HG02571 (cell line): ENCODE results near the gene MEN1.
A peak's percentile ranks its signal among the peaks of the same experiment; 100 is the strongest.

ENCODE experiments used
- ATAC-seq: cut with Tn5 transposase; IDR thresholded peaks from one replicate; pipeline ENCODE4 v1.9.1; 2021; ENCODE audit warnings: mild to moderate bottlenecking, moderate library complexity; ENCODE audit not compliant: unreplicated experiment

Gene MEN1

DNA sequence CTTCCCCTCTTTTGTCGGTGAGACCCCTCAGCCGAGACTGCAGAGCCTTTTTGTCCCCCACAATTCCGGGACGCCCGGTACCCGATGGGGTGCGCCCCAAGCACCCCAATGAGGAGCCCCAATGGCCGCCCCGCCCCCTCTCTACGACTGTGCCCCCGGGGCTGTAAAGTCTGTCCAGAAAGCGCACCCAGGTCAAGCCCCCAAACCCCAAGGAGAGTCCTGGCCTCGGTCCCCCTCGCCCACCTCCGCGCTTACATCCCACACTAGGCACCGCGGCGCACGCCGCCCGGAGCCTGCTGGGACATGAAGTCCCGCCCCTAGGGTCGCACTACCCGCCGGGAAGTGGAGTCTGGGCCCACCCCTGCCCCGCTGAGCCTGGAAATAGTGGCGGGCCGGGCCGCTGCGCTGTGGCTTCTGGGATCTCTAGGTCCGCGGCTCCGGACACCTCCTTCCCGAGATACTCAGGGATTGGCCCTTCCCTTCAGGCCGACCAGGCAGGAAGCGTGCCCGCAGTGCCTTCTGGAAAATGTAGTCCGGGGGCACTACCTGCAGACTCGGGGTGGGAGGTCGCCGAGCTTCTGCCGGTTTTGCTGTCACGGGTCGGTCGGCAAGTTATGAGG, at the start of gene MEN1:
TSS of gene MEN1 (minus strand) at position 281 of the 620 bp plus-strand sequence. CDS start 442 bp downstream, outside the sequence.
- ATAC-seq: peak; percentile 58

DNA sequence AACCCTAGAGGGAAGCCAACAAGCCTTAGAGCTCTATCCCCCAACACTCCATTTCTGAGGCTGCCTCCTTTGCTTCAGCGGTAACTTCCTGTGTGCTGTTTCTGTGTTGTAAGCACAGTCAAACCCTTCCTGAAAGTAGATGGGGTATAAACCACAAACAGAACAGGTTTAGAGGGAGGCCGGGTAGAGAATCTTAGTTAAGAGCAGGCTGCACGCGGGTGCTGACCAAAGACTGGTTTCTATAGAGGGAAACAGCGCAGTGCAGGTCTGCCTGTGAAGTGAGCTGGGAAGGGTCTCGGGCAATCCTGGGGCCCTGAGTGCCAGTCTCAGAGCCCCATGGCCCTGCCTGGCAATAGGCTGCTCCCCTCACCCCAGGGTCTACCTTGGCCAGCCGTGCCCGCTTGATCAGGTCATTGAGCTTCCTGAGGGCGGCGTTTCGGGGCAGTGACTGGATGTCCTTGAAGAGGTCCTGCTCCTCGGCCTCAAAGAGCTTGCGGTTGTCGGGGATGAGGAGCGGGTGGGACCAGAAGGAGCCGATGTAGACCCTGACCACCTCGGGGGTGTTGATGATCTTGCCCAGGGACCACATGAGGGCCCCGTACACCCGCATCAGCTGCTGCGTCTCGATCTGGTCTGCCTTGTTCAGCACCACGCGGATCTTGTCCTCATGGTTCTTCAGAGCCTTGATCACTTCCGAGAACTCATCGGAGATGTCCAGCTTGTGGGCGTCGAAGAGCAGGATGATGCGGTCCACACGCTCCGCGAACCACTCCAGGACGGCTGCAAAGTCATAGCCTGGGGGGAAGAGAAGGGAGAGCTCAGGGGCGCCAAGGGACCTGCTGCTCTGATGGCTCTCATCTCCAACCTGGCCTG, 49.4 kb upstream of the MEN1 start:
- peak; percentile 57 for ATAC-seq

DNA sequence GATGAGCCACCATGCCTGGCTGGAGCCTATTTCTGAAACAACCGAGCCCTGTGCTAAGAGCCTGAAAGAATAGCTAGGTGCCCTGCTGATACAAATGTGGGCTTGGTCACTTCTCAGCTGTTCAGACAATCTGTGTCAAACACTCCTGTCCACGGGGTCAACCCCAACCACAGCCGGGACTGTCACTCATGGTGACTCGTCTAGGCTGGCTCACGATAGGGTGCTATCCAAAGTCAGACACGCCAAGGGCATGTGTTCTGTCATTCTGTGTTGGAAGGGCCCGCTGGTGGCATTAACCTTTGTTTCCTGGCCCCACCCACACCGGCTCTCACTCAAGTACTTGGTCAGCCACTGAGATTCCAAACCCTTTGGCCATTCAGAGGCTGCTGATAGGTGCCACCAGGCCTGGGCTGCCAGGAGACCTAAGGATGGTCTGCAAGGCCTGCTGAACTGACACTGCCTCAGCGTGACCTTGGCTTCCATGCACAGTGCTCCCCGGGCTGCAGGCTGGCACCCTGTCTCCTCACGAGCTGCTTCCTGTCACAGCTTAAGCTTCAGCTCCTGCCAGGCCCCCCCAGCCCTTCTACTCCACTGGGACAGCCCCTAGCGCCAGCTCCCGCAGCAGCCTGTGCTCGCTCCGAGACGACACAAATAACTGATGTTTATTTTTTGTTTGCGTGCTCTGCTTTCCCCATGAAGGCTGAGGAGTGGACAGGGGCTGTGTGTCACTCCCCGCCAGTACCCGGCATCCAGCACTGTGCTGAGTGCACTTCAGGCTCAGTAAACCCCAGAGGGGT, 48.3 kb upstream of the MEN1 start:
- no peak for ATAC-seq

DNA sequence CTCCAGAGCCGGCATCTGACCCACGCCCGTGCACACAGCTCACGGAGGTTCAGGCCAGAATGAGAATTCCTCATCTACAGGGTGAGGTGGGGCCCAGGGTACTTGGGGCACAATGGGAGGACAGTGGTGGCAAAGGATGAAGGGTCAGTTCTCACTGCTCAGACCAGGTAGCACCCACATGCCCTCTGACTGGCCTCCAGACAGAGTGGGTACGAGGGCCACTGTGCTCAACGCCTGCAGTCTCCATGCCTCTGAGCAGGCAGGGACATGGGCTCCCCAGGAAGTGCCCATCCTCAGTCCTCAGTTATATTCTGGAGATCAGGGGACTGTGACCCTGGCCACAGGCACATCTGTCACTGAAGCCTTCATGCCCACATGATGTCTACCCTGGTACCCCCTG, 47.1 kb upstream of the MEN1 start:
- ATAC-seq: no peak

DNA sequence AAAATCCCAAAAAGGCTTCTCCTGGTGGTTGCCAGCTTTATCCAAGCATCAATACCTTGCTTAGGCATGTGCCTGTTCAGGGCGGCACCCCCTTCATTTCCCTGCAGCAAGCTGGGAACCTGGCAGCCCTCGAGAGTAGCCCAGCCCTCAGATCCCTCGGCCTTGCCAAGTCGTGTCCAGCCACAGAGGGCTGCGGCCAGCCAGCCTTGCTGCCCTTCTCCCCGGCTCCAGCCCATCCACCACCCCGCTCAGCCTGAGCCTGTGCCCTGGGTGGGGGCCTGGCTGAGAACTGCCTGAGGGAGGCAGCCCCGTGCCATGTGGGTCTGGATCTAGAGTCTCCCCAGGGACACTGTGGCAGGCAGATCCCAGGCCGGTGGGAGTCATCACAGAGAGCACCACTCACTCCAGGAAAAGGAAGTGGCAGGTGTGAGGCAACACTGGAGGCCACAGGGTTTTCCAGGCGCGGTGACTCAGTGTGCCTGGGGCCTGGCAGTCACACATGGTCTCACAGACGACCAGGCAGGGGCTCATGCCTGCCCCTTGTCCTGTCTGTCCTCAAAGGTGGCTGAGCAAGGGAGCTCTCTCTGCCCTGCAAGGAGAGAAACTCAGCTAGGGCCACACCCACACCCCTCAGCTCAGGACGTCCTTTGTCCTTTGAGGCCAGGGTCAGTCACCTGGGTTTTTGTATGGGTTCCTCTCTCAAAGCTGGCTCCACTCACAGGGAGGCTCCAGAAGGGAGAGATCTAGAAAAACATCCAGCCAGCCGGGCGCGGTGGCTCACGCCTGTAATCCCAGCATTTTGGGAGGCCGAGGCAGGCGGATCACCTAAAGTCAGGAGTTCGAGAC, 46.3 kb upstream of the MEN1 start:
- no peak for ATAC-seq

DNA sequence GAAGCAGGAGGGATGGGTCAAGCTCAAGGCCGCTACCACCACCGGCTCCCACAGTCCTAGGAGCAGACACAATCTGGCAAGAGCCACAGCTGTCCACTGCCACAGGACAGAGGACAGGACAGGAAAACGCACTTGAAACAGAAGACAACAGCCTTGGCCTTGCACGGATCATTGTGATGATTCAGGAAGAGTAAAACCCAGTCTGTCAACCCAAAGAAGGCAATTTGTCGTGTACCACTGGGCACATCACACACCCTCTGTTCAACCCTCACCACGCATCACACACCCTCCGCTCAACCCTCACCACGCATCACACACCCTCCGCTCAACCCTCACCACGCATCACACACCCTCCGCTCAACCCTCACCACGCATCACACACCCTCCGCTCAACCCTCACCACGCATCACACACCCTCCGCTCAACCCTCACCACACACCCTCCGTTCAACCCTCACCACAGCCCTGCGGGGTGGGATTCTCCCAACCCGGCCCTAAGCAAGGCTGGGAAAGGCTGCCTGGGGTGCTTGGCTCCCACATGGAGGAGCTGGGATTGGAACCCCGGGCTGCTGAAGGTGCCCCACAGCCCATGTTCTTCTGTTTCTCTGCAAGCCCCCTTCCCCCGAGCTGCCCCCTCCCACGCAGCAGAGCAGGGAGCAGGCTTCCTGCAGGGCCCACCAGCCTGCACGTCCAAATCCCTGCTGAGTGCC, 45.4 kb upstream of the MEN1 start:
- no peak for ATAC-seq

DNA sequence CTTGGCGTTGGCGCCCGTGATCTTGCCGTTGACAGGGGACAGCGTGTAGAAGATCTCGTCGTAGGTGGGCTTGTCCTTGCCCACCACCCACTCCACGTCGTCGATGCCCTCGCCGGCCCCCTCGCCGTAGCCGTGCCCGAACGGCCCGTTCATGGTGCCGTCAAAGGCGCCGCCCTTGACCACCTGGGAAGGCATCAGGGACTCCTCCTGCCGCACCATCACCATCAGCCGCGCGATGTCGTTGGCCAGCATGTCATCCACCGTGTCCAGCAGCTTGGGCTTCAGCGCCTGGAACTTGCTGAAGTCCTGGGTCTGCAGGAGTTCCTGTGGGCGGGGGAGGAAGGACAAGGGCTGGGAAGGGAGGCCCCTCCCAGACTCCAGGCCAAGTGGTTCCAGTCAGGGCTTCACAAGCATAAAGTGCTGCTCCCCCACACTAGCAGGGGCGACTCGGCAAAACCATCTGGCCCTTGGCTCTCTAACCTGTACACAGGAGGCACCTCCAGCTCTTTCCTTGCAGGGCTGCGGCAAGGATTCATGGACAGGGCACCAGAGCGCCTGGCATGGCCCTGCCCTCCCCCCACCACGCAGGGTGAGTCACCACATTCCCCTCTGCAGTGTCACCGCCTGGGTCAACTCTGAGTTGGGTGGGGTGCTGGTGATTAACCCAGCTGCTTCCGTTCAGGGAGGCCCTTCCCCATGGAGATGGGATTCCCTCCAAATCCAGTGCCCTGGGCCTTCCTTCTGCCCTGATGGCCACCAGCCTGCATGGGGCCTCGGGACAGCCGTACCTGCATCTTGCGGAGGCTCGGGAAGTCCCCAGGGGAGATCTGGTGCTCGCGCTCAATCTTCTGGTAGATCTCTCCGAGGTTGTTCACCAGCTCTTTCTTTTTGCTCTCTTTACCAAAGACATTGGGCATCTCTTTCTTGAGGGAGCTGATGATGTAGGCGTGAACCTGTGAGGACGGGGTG, 44.5 kb upstream of the MEN1 start:
- no peak for ATAC-seq

DNA sequence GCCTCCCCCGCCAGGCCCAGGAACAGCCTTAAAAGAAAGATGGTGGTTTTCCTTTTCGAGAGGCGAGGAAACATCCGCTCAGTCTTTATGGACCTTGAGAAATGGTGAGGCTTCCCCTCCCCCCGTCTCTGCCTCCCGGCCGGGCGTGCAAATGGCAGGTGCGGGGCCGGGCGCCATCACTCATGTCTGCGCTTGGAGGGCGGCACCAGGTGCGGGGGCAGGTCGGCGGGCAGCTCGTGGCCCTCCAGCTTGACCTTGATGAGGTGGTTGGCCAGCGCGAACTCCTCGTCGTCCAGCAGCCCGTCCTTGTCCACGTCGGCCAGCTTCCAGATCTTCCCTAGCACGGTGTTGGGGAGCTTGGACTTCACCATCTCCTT, 43.8 kb upstream of the MEN1 start:
- no peak for ATAC-seq

DNA sequence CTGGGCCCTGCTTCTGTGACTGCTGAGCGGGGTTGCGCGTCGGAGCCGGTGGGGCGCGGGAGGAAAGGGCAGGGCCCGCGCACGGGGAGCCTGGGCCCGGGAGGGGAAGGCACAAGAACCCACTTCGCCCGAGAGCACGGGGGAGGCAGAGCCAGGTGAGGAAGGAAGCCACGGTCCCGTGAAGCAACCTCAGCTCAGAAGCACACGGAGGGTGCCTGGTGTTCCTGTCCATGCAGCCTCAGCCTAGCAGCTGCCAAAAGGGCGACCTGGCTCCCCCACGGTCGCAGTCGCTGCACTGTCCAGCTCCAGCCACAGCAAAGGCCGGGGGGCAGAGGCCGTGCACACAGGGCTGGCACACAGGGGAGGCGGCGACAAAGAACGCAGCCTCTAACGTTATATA, 43.4 kb upstream of the MEN1 start:
- no peak for ATAC-seq

DNA sequence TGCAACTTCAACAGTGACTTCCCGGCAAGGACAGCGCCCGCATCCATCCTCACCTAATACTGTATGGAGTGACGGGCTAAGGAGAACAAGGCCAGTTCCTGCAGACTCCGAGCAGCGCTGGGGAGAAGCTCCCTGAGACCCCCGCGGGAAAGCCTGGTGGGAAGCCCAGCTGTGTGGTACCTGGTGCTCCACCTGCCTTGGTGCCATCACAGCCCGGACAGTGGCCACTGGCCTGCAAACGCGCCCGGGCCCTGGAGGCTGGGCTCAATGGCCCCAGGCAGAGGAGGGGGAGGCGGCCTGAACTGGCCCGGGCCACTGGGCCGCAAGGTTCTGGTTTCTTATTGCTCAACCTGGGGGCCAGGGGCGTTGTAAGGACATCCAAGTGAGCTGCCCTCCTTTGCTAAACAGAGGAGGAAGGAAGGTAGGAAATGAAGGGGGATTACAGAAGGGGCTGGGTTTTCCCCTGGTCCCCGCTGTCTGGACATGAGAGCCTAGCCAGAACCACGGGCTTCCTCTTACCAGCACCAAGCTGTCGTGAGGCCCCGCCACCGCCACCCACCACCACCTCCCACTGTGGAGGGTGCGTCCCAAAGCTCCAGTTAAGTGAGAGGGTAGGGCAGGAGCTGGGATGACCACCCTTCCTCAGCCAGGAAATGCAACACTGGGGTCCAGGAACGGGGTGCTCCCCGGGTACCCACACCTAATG, 42.6 kb upstream of the MEN1 start:
- no peak for ATAC-seq

DNA sequence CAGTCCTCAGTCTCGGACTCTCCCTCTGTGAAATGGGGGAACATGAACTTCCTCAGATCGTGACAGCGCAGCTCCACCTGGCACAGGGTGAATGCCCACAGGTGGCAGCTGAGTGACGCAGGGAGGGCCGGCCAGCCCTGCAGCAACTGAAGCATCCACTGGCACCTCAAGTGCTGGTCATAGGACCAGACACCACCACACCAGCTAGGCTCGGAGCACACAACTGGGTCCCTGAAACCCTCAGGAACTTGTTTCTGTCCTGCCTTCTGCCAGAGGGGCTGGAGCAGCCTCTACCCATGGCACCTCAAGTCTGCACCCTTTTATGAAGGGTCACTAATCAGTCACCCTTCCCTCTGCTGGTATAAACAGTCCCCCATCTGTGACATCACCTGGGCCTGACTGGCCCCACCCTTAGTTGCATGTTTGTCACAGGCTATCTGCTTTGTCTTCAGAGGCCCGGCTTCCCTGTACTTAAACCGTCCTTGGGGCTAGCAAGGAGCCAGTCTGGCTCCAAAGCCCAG, 41.5 kb upstream of the MEN1 start:
- no peak for ATAC-seq

DNA sequence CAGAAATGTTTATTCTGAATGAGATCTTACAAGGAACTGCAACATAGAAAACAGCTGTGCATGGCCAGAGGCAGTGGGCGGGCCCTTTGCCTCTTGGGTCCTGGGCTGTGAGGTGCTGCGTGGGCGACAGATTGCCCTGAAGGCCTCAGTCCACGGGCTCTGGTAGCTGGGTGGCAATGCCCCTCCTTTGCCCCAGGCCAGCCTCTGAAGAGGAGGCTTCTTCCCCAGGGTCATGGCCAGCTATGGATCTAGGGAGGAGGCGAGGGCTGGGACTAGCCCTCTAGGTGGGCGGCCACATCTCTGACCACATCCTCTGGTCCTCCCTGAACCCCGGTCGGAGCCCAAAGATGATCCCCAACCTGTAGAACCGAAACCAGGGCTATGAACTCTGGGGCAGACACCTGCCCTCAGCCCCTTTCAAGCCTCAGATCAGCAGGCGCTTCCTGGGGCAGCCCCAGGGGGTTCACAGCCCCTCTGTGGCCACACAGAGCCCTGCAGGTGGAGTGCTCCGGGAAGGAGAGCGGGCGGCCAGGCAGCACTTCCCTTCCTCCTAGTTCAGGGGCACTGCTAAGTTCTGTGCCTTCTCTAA, 40.7 kb upstream of the MEN1 start:
- ATAC-seq: peak; percentile 70

DNA sequence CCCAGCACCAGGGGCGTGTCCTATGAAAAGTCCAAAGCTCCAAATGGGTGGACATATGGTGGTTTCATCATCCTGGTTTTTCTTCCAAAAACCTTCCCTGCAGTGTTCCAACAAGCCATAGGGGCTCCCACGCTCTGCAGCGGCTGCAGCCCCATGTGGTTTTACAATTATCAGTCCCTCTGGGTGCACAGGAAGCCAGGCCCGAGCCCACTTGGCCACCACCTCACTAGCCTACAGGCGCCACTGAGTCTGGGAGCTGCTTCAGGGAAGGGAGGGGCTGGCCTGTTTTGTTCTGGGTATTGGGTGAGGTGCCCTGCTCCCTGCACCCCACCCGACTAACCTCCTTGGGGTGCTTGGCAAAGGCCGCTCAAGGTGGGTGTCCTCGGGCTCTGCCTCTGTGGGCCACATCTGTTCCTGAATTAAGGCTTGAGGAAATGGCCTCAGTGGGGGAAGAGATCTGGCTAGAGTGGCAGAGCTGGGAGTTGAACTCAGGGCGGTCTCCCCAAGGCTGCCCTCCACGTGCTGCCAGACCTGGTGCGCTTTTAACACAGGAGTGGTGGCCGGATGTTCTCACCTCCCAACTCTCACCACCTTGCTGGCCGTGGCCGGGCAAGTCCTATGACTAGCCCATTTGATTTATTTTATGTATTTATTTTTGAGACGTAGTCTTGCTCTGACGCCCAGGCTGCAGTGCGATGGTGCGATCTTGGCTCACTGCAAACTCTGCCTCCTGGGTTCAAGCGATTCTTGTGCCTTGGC, 39.4 kb upstream of the MEN1 start:
- no peak for ATAC-seq

DNA sequence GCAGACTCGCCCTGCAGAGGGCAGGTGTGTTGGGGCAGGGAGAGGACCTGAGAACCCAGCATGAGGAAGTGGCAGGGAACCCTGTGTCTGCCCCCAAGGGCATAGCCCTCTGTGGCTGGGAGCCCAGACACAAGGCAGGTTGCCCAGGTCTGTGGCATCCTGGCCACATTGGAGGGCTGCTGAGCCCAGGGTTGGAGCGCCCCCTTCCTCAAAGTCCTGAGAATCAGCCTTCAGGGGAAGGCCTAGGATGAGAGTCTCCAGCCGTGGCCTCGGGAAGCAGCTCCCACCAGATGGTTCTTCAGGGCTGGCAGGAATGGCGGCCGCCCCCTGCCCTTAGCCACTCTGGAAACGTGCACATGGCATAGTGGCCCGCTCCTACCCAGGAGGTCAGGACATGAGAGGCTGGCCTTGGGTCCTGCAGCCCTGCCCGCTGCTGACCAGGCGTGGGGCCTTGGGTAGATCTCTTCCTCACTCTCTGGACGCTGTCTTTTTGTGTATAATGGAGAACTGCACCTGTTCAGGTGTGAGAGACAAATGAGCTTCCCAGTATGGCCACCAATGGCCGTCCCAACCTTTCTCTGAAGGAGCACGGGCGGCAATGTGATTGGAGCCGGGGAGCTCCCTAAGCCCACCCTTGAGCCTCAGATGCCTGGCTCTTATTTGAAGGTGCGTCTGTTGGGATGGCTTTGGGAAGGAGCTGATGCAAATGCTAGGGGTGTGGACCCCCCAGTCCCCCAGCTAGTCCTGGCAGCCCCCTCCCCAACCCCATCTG, 38.7 kb upstream of the MEN1 start:
- no peak for ATAC-seq

DNA sequence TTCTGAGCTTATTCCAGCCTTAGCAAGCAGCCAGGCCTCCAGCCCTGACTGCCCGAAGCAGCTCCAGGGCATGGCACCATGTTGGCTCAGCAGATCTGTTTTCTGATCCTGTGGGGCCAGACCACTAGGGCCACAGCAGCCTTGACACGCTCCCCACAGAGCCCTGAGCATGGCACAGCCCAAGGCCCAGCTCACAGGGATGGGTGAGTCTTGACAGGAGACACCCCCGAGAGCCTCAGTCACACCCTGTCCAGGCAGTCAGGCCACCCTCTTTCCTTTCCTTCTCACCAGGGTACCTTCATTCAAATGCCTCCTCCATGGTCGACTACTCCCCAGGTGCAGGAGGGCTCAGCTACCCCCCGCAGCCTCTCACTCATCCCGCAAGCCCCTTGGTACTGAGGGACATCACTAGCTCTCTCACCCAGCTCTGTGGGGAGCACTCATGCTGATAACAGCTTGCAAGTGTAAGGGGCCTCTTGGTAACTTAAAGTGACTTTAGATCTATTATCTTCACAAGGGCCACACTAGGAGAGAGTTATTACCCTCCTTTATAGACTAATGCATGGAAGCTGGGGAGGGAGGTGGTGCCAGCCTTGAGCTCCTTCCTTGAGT, 38.0 kb upstream of the MEN1 start:
- no peak for ATAC-seq
